SH-SY5Y (cell line): ENCODE results near the gene LYL1.

Source experiments
- GATA2 ChIP-seq: IDR thresholded peaks from 2 replicates; pipeline ENCODE4 v1.6.1; 2011; ENCODE audit warnings: mild to moderate bottlenecking, low read depth, low read length
- GATA3 ChIP-seq: IDR thresholded peaks from 2 replicates; pipeline ENCODE4 v1.6.1; 2011; ENCODE audit warnings: low read depth, mild to moderate bottlenecking, low read length, moderate library complexity

DNA sequence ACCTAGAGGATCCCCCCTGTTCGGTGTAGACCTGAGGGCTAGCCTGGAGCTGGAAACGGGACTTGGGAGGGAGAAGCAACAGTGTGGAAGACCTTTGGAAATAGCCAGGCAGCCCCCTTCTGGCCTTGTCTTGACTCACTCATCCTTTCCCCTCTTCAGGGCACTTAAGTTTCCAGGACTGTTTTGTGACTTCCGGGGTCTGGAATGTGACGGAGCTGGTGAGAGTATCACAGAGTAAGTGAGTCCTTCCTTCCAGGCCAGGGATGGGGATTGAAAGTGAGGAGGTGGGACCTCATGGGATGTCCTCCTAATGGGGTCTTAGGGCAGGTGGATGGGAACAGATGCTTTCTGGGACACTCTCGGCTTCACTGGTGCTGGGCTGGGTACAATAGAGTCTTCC, 29.4 kb downstream of the LYL1 start:
- no peak for TF ChIP-seq GATA2
- TF ChIP-seq GATA3 = no peak
